Tibial nerve (tissue), 4 donors: ENCODE data around the gene CTDSP2.

Experiments
- EP300 ChIP-seq, 2 donors: sonication (generic); formaldehyde crosslinking; IDR thresholded peaks; one replicate each; pipeline ENCODE4 v1.6.1; 2017; ENCODE audit warnings: antibody characterized with exemption in 2 of 2, mild to moderate bottlenecking in 1 of 2
- POLR2A ChIP-seq, 2 donors: fragments of 450-650 bp; IDR thresholded peaks; one replicate each; pipeline ENCODE4 v1.6.1; 2017; ENCODE audit warnings: antibody characterized with exemption in 2 of 2, mild to moderate bottlenecking in 2 of 2, moderate library complexity in 2 of 2
- TF ChIP-seq, protein P1 (sequence below), 5 experiments: fragments of 200-600 bp in 3 of 5; fragments of 450-650 bp in 2 of 5; sonication (generic) in 3 of 5; IDR thresholded peaks; one replicate each; pipeline ENCODE4 v1.5.1; 2016 to 2019; ENCODE audit warnings: antibody characterized with exemption in 5 of 5, mild to moderate bottlenecking in 3 of 5, moderate library complexity in 2 of 5

DNA sequence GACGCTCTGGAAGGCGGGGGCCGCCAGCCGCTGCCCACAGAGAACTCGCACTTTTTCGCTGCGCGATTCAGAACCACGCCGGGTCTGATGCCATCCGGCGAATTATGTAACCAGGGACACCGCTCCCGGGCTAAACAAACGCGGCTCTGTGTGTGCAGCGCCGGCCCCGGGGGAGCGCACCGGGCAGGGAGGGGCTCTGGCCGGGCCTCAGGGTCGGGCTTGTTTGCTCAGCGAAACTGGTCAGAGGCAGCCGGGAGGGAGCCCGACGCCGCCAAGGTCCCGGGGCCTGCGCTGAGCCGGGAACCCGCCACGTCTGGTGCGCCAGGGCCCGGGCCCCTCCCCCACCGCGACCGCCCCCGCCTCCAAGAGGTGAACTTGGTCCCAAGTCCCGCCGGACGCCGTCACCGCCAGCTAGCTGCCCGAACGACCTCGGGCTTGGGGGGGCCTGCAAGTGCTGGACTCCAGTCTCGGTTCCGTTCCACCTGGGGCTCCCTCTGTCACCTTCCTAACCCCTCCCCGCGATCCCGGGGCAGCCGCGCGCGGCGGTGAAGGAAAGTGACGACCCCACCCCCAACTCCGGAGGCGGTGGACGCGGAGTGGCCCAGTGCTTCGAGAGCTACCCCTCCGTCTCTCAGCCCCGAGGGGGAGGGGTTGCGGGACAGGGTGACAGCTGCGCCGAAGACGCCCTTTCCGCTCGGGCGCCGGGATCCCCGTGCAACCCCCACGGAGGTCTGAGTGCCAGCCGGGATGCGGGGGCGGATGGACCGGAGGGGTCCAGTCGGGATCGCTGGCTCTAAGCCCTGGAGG lies 848 bp downstream of the CTDSP2 start:
- TF ChIP-seq, protein P1, sequence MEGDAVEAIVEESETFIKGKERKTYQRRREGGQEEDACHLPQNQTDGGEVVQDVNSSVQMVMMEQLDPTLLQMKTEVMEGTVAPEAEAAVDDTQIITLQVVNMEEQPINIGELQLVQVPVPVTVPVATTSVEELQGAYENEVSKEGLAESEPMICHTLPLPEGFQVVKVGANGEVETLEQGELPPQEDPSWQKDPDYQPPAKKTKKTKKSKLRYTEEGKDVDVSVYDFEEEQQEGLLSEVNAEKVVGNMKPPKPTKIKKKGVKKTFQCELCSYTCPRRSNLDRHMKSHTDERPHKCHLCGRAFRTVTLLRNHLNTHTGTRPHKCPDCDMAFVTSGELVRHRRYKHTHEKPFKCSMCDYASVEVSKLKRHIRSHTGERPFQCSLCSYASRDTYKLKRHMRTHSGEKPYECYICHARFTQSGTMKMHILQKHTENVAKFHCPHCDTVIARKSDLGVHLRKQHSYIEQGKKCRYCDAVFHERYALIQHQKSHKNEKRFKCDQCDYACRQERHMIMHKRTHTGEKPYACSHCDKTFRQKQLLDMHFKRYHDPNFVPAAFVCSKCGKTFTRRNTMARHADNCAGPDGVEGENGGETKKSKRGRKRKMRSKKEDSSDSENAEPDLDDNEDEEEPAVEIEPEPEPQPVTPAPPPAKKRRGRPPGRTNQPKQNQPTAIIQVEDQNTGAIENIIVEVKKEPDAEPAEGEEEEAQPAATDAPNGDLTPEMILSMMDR (IDR thresholded peaks at IDR 0.05): peak in 1 of 5 experiments; percentile 5
- TF ChIP-seq EP300 (IDR thresholded peaks at IDR 0.05): peak in 1 of 2 donors; percentile 79
- peak; percentile 23 to 53 for TF ChIP-seq POLR2A (IDR thresholded peaks at IDR 0.05)
